HepG2 (cell line): ENCODE measurements around the gene SLC9A1. TPM values are rescaled to one million over a fixed set of nuclear protein-coding genes. Genes with fewer than 3 reads are reported as not detected.
A peak's percentile ranks its signal among the peaks of the same experiment; 100 is the strongest.

Experiments
- LCORL ChIP-seq, 2 experiments: fragments of 450-650 bp in 1 of 2; sonication (generic) in 1 of 2; formaldehyde crosslinking in 1 of 2; IDR thresholded peaks; 2 replicates each; pipeline versions ENCODE4 v1.5.0 to v1.6.1; 2017 to 2020; ENCODE audit warnings: antibody characterized with exemption in 1 of 2, missing genetic modification reagents in 1 of 2
- NR2F6 ChIP-seq, 2 experiments: IDR thresholded peaks; 2 replicates each; pipeline ENCODE4 v1.6.1; 2016; ENCODE audit warnings: antibody characterized with exemption in 1 of 2, mild to moderate bottlenecking in 1 of 2
- TFAP4 ChIP-seq: sonication (generic); IDR thresholded peaks from 2 replicates; pipeline ENCODE4 v1.6.1; 2016; ENCODE audit warnings: low read depth, borderline replicate concordance
- ZMYM4 ChIP-seq: sonication (generic); formaldehyde crosslinking; IDR thresholded peaks from 2 replicates; pipeline ENCODE4 v1.8.1; 2023; ENCODE audit warnings: mild to moderate bottlenecking, missing genetic modification reagents
- ZNF574 ChIP-seq: sonication (generic); formaldehyde crosslinking; IDR thresholded peaks from 2 replicates; pipeline ENCODE4 v1.4.0; 2020; ENCODE audit warnings: missing genetic modification reagents
- polyA plus RNA-seq, 8 experiments: library from polyadenylated mRNA; depleted of rRNA in 3 of 8; stranded (reverse) in 7 of 8; unstranded in 1 of 8; fragments of >200 nt; fragmentation: Illumina TruSeq in 4 of 8; extraction: Trizol in 4 of 8; gene quantifications; 2 replicates each; pipeline versions ENCODE4 v1.2.1 to v1.2.3, GENCODE V29; 2011 to 2016; ENCODE audit warnings: low read depth in 4 of 8, missing spikeins in 1 of 8, mixed read lengths in 1 of 8; ENCODE audit not compliant: insufficient read depth in 1 of 8
- total RNA-seq, 5 experiments: library from RNA; depleted of rRNA; stranded (reverse); fragments of >200 nt; fragmentation: Illumina TruSeq; extraction: Trizol; gene quantifications; 2 replicates each; pipeline ENCODE4 v1.2.3, GENCODE V29; 2016; ENCODE audit warnings: low read depth in 1 of 5
- TF ChIP-seq, protein P1 (sequence below): sonication (generic); formaldehyde crosslinking; IDR thresholded peaks from 2 replicates; pipeline ENCODE4 v1.4.0; 2020; ENCODE audit warnings: missing genetic modification reagents
- TF ChIP-seq, protein P2 (sequence below): sonication (generic); formaldehyde crosslinking; IDR thresholded peaks from 2 replicates; pipeline ENCODE4 v1.4.0; 2020; ENCODE audit warnings: missing genetic modification reagents, low read depth, mild to moderate bottlenecking, borderline replicate concordance

SLC9A1 gene
- total and polyA plus RNA-seq, 2 of the 13 experiments (the other 11 are each of a cell fraction or from before 2014, with no cell fraction given) = 1.4 to 2.9 TPM

DNA sequence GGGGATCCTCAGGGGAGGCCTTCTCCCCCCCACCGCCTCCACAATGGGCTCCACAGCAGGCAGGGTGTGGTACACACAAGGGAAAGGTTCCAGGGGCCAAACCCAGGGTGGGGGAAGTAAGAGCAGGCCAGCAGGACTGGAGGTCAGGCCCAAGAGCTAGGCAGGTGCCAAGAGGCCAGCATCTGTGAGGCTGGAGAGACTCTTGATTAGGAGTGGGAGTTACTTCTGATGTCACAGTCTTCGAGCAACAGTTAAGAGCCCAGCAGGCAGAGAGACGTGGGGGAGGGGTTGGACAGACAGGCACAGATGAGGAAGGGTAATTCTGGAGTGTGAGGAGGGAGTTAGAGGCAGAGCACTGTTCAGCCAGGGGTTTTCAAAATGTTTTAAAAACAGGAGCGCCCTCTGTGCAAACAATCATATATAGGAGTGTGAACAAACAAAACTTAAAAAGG, 55.8 kb downstream of the SLC9A1 start (continued):
- TF ChIP-seq TFAP4 = no peak
- TF ChIP-seq, protein P1, sequence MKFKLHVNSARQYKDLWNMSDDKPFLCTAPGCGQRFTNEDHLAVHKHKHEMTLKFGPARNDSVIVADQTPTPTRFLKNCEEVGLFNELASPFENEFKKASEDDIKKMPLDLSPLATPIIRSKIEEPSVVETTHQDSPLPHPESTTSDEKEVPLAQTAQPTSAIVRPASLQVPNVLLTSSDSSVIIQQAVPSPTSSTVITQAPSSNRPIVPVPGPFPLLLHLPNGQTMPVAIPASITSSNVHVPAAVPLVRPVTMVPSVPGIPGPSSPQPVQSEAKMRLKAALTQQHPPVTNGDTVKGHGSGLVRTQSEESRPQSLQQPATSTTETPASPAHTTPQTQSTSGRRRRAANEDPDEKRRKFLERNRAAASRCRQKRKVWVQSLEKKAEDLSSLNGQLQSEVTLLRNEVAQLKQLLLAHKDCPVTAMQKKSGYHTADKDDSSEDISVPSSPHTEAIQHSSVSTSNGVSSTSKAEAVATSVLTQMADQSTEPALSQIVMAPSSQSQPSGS = no peak
- TF ChIP-seq, protein P2, sequence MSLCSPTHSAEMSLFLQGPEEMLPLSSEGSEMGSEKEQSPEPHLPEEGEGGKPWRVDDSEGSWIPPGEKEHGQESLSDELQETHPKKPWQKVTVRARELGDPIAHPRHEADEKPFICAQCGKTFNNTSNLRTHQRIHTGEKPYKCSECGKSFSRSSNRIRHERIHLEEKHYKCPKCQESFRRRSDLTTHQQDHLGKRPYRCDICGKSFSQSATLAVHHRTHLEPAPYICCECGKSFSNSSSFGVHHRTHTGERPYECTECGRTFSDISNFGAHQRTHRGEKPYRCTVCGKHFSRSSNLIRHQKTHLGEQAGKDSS (CRISPR knock-in tag) = no peak
- TF ChIP-seq LCORL (IDR thresholded peaks at IDR 0.05) = no peak
- TF ChIP-seq LCORL (CRISPR knock-in tag; IDR thresholded peaks at IDR 0.05) = peak; percentile 31
- peak; percentile 12; the same call in 1 of the 2 replicates for TF ChIP-seq ZNF574 (CRISPR knock-in tag)
- no peak for TF ChIP-seq ZMYM4 (CRISPR knock-in tag)
- peak; percentile 15; the same call in 1 of the 2 replicates for TF ChIP-seq NR2F6 (IDR thresholded peaks at IDR 0.05)
- TF ChIP-seq NR2F6 (CRISPR knock-in tag; IDR thresholded peaks at IDR 0.05) = no peak
